ENCODE data around the gene ATP6AP1. TPM values are rescaled to one million over a fixed set of nuclear protein-coding genes. Genes with fewer than 3 reads are reported as not detected.

The ATP6AP1 gene
- total and polyA plus RNA-seq, 2 of the 13 experiments (the other 11 are each of a cell fraction or from before 2014, with no cell fraction given): 56.7 to 110 TPM

DNA sequence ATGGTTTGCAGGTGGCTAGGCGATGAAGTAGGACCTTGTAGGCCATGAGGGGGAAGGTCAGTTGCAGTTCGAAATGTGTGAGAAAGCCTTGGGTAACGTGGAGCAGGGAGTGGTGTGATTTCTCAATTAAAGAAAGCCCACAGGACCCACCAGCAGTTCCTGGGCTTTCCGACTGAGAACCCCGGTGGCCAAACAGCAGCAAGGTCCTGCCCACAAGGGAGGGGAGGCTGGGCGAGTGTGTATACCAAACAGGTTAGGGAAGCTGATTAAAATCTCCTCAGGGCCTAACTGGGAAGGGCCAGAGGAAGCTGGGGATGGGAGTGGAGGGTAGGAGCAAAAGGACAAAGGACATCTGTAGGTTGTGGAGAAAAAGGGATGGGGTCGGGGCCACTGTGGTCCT lies 2.4 kb downstream of the ATP6AP1 start:
- peaks cover 15% of the 10 kb centered on the region for H3K79me2 ChIP-seq (ENCODE audit: insufficient read depth, low read length)
- in situ Hi-C loops (cut with HindIII; ENCODE audit: extremely low pct_ligation_motif_present, low pct_unique_long_range_greater_than_20kb) (no loop called here), intact Hi-C loops (cut with micrococcal nuclease; ENCODE audit: unreplicated experiment) (no loop called here)
- no peaks in the 10 kb centered on the region for H4K20me1 ChIP-seq (ENCODE audit: insufficient read depth, low read length)
- no peak for DNase-seq (ENCODE audit: low spot score)
- no peak for ATAC-seq
- no peaks in the 10 kb centered on the region for H3K27me3 ChIP-seq (ENCODE audit: control insufficient read depth in 1 of 2, insufficient read depth in 2 of 2, low read length in 2 of 2)
- no peak overlapping the region for H3K4me3 ChIP-seq (replicated peaks in 1 of 3; ENCODE audit: insufficient read depth in 1 of 3, low read depth in 2 of 3, low read length in 3 of 3)
- no peak for FAIRE-seq
- ChIA-PET CTCF (ENCODE audit: low intra/inter-chr PET ratio, low total read pairs) (no interaction called here), POLR2A (interaction anchor here (1.3 kb wide), 1 partner anchor 20 kb away, joined by 3 read pairs; the partner anchor contains the start of gene TAFAZZIN)
- H3K9me3 ChIP-seq (ENCODE audit: low read length): no peaks in the 10 kb centered on the region
- BruUV-seq (replicated peaks): no TSS peak
- no peak overlapping the region for H2AFZ ChIP-seq (ENCODE audit: low read length)
- H3K4me2 ChIP-seq (ENCODE audit: low read depth, low read length): no peak overlapping the region
- WGBS (ENCODE audit: low lambda C conversion rate): 93% methylated on average over 7 of the region's 7 CpGs
- H3K36me3 ChIP-seq (replicated peaks in 1 of 2; ENCODE audit: control insufficient read depth in 1 of 2, insufficient read depth in 2 of 2, low read length in 2 of 2): no peaks in the 10 kb centered on the region; a peak in 3 of 5 replicates
- TF ChIP-seq ZFP62 (CRISPR knock-in tag; IDR thresholded peaks at IDR 0.05) (no peak), SP2 (CRISPR knock-in tag; IDR thresholded peaks at IDR 0.05) (no peak), BRD4 (CRISPR knock-in tag; IDR thresholded peaks at IDR 0.05) (no peak), IRX3 (CRISPR knock-in tag; IDR thresholded peaks at IDR 0.05; ENCODE audit: borderline replicate concordance, low read depth) (no peak), NFIC (IDR thresholded peaks at IDR 0.05; ENCODE audit: low read length) (no peak), ZNF33A (CRISPR knock-in tag; IDR thresholded peaks at IDR 0.05; ENCODE audit: borderline replicate concordance) (no peak), SKI (IDR thresholded peaks at IDR 0.05; ENCODE audit: partially characterized antibody) (no peak), FUBP1 (CRISPR knock-in tag; IDR thresholded peaks at IDR 0.05; ENCODE audit: borderline replicate concordance) (no peak)
- TF ChIP-seq, protein P1, sequence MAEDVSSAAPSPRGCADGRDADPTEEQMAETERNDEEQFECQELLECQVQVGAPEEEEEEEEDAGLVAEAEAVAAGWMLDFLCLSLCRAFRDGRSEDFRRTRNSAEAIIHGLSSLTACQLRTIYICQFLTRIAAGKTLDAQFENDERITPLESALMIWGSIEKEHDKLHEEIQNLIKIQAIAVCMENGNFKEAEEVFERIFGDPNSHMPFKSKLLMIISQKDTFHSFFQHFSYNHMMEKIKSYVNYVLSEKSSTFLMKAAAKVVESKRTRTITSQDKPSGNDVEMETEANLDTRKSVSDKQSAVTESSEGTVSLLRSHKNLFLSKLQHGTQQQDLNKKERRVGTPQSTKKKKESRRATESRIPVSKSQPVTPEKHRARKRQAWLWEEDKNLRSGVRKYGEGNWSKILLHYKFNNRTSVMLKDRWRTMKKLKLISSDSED (CRISPR knock-in tag; IDR thresholded peaks at IDR 0.05): no peak
- TF ChIP-seq, protein P2, sequence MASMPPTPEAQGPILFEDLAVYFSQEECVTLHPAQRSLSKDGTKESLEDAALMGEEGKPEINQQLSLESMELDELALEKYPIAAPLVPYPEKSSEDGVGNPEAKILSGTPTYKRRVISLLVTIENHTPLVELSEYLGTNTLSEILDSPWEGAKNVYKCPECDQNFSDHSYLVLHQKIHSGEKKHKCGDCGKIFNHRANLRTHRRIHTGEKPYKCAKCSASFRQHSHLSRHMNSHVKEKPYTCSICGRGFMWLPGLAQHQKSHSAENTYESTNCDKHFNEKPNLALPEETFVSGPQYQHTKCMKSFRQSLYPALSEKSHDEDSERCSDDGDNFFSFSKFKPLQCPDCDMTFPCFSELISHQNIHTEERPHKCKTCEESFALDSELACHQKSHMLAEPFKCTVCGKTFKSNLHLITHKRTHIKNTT (CRISPR knock-in tag; IDR thresholded peaks at IDR 0.05): no peak
- peaks cover 33% of the 10 kb centered on the region for H3K4me1 ChIP-seq (ENCODE audit: insufficient read depth, low read length)
- no peak overlapping the region for H3K9ac ChIP-seq (ENCODE audit: insufficient read depth, low read depth, low read length)
- no peak overlapping the region for H3K27ac ChIP-seq (ENCODE audit: extremely low read length, insufficient read depth, low read length)
